ENCODE data around the gene OTOP3.

Gene OTOP3

GRCh38 chr17:74956093-74956492 lies 20.4 kb downstream of the OTOP3 start:
- DNase-seq (ENCODE audit: low spot score), result no peak
- Histone ChIP-seq H3K27ac (no peak overlapping the region), H3K4me3 (no peak overlapping the region)
- TF ChIP-seq CTCF (IDR thresholded peaks at IDR 0.05), result no peak

GRCh38 chr17:74957935-74958740 lies 22.4 kb downstream of the OTOP3 start:
- DNase-seq (ENCODE audit: low spot score), result no peak
- TF ChIP-seq CTCF (IDR thresholded peaks at IDR 0.05), result peak; percentile 80

GRCh38 chr17:74959826-74960515 lies 24.3 kb downstream of the OTOP3 start:
- TF ChIP-seq CTCF (IDR thresholded peaks at IDR 0.05), result no peak
- Histone ChIP-seq H3K4me3 (no peak overlapping the region), H3K27ac (no peak overlapping the region)
- no peak for DNase-seq (ENCODE audit: low spot score)

More at GRCh38 chr17:74957935-74958740, 22.4 kb downstream of the OTOP3 start:
- Histone ChIP-seq H3K4me3 (no peak overlapping the region), H3K27ac (no peak overlapping the region)

- H3K27ac ChIP-seq, result no peak overlapping the region
- no peak for DNase-seq (ENCODE audit: low spot score)
These were observed 25.1 kb downstream of the OTOP3 start for GRCh38 chr17:74960570-74961342.

GRCh38 chr17:74961657-74962350 lies 26.1 kb downstream of the OTOP3 start:
- no peak overlapping the region for H3K27ac ChIP-seq
- H3K4me3 ChIP-seq, result no peak overlapping the region
- TF ChIP-seq CTCF (IDR thresholded peaks at IDR 0.05), result peak; percentile 72
- peak; percentile 89 for DNase-seq (ENCODE audit: low spot score)

More at GRCh38 chr17:74960570-74961342, 25.1 kb downstream of the OTOP3 start:
- H3K4me3 ChIP-seq, result no peak overlapping the region
- no peak for TF ChIP-seq CTCF (IDR thresholded peaks at IDR 0.05)

- Histone ChIP-seq H3K27ac (no peak overlapping the region), H3K4me3 (no peak overlapping the region)
- TF ChIP-seq CTCF (IDR thresholded peaks at IDR 0.05), result no peak
- DNase-seq (ENCODE audit: low spot score), result no peak
These were observed 27.1 kb downstream of the OTOP3 start for GRCh38 chr17:74962622-74963394.

All from coronary artery (tissue), 2 donors.